Caco-2 (cell line): ENCODE results near the gene NCEH1. TPM values are rescaled to one million over a fixed set of nuclear protein-coding genes. Genes with fewer than 3 reads are reported as not detected.

Source experiments
- BruUV-seq: library from RNA; stranded (reverse); fragments of 400-500 nt; replicated peaks from 2 replicates; lab custom pipeline; 2021; lab: Mats Ljungman, UMichigan
- CTCF ChIA-PET: fragments of 300-600 bp; sonication (Branson Sonifier 250); formaldehyde crosslinking; loops from one replicate; lab custom pipeline; 2022; ENCODE audit warnings: antibody characterized with exemption; lab: Charles Lee
- POLR2A ChIA-PET: fragments of 300-600 bp; sonication (Branson Sonifier 250); formaldehyde crosslinking; loops from one replicate; lab custom pipeline; 2022; ENCODE audit warnings: antibody characterized with exemption; lab: Charles Lee
- DNase-seq, 2 experiments: peaks; one replicate each; pipeline versions ENCODE4 v3.0.0 to v3.0.0-alpha.2; 2020 to 2022
- H3K27me3 ChIP-seq: replicated peaks from 2 replicates; pipeline ENCODE4 v1.6.0; 2011; ENCODE audit warnings: low read length; ENCODE audit not compliant: control insufficient read depth, insufficient read depth
- H3K36me3 ChIP-seq: 2 replicates; pipeline ENCODE4 v1.5.1; 2011; ENCODE audit warnings: low read length; ENCODE audit not compliant: control insufficient read depth, insufficient read depth
- H3K4me1 ChIP-seq: fragments of 250-450 bp; sonication (Bioruptor Pico); 2 replicates; pipeline ENCODE4 v1.5.1; 2020; ENCODE audit warnings: mild to moderate bottlenecking
- H3K4me3 ChIP-seq: 2 replicates; pipeline ENCODE4 v1.5.1; 2011; ENCODE audit warnings: low read depth, mild to moderate bottlenecking, control low read depth, low read length
- H3K9me3 ChIP-seq: fragments of 250-450 bp; sonication (Bioruptor Pico); 2 replicates; pipeline ENCODE4 v1.5.1; 2020; ENCODE audit warnings: mild to moderate bottlenecking, moderate library complexity
- H3K27ac Mint-ChIP-seq: one replicate; pipeline ENCODE4 v1.8.0; 2022; ENCODE audit warnings: mixed read lengths; ENCODE audit not compliant: unreplicated experiment
- H3K27me3 Mint-ChIP-seq: one replicate; pipeline ENCODE4 v1.8.0; 2022; ENCODE audit warnings: mixed read lengths; ENCODE audit not compliant: insufficient read depth, unreplicated experiment
- H3K36me3 Mint-ChIP-seq: one replicate; pipeline ENCODE4 v1.8.0; 2022; ENCODE audit warnings: mild to moderate bottlenecking, mixed read lengths; ENCODE audit not compliant: insufficient read depth, unreplicated experiment
- H3K4me1 Mint-ChIP-seq: one replicate; pipeline ENCODE4 v1.8.0; 2022; ENCODE audit warnings: low read depth, mixed read lengths; ENCODE audit not compliant: unreplicated experiment
- H3K4me3 Mint-ChIP-seq: one replicate; pipeline ENCODE4 v1.8.0; 2022; ENCODE audit warnings: mild to moderate bottlenecking, moderate library complexity, mixed read lengths; ENCODE audit not compliant: unreplicated experiment
- H3K9me3 Mint-ChIP-seq: one replicate; pipeline ENCODE4 v1.8.0; 2022; ENCODE audit warnings: mixed read lengths; ENCODE audit not compliant: unreplicated experiment
- CTCF ChIP-seq, 2 experiments: fragments of 200-600 bp in 1 of 2; IDR thresholded peaks; 1 replicate in 1 of 2; 2 replicates in 1 of 2; pipeline versions ENCODE4 v1.5.1 to v1.8.0; 2011 to 2022; ENCODE audit warnings: antibody characterized with exemption in 1 of 2, control low read depth in 1 of 2, inconsistent platforms in 1 of 2, low read depth in 1 of 2, low read length in 1 of 2, mild to moderate bottlenecking in 1 of 2, moderate library complexity in 1 of 2; ENCODE audit not compliant: insufficient read depth in 1 of 2, severe bottlenecking in 1 of 2, unreplicated experiment in 1 of 2
- intact Hi-C: fragments of 100-400 bp; cut with micrococcal nuclease; formaldehyde crosslinking; loops from one replicate; pipeline ENCODE4 v1.10.0; 2022; ENCODE audit not compliant: unreplicated experiment
- total RNA-seq: library from RNA; stranded (reverse); gene quantifications from 2 replicates; pipeline ENCODE4 v1.2.3, GENCODE V29; 2022

Gene NCEH1
- total RNA-seq, 1 experiment from 2014 or later = 10.1 TPM

DNA sequence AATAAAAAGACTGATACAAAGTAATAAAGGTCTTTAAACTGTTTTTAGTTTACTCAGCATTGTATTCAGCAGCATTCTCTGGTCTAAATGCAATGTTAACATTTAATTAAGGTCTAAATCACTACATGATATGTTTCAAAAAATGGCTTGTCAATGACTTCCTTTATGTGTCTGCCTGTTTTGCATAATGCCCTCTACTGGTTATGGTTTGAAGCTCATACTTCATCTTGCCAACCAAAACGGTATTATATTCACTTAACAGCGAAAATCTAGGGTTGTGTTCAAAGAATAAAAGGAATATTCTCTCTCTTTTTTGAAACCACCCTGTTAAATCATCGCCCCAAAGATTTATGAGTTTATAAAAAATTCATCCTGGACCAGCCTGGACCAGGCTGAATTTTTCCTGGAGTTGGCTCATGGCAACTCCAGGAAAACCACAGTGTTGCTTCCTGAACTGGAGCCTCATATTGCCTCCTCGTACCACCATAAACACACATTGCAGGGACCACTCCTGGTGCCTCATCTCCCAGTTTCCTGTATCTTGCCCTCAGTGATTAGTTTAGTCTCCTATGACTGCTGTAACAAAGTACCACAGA is 6.7 kb upstream of the NCEH1 start:
- peaks cover 7% of the 10 kb centered on the region for H3K4me1 Mint-ChIP-seq

GRCh38 chr3:172716476-172716875 is 5.6 kb upstream of the NCEH1 start:
- no TSS peak for BruUV-seq
- H3K9me3 Mint-ChIP-seq = peaks cover 12% of the 10 kb centered on the region
- H3K4me1 ChIP-seq = peaks cover 6% of the 10 kb centered on the region; the same call in 1 of the 2 replicates
- peaks cover 1% of the 10 kb centered on the region for H3K4me1 Mint-ChIP-seq
- H3K4me3 Mint-ChIP-seq = no peak overlapping the region
- H3K4me3 ChIP-seq = no peak overlapping the region
- no peaks in the 10 kb centered on the region for H3K27me3 ChIP-seq
- TF ChIP-seq CTCF (IDR thresholded peaks at IDR 0.05; ENCODE audit: insufficient read depth in 1 of 2, low read depth in 1 of 2, low read length in 1 of 2, severe bottlenecking in 1 of 2, unreplicated experiment in 1 of 2) = no peak
- ChIA-PET CTCF (no interaction called here), POLR2A (no interaction called here)
- H3K27ac Mint-ChIP-seq = no peak overlapping the region
- DNase-seq = no peak
- intact Hi-C loops = no loop called here
- peaks cover 5% of the 10 kb centered on the region for H3K36me3 Mint-ChIP-seq
- no peaks in the 10 kb centered on the region for H3K36me3 ChIP-seq
- H3K9me3 ChIP-seq = no peaks in the 10 kb centered on the region
- no peaks in the 10 kb centered on the region for H3K27me3 Mint-ChIP-seq

More for the DNA sequence above, 6.7 kb upstream of the NCEH1 start:
- POLR2A ChIA-PET = no interaction called here
- Mint-ChIP-seq H3K27ac (no peak overlapping the region), H3K36me3 (peaks cover 5% of the 10 kb centered on the region), H3K4me3 (no peak overlapping the region), H3K9me3 (peaks cover 12% of the 10 kb centered on the region), H3K27me3 (no peaks in the 10 kb centered on the region)
- intact Hi-C loops = no loop called here
- CTCF ChIA-PET = interaction anchor here (0.7 to 1.0 kb wide), 3 partner anchors 44 to 256 kb away, joined by 3 to 4 read pairs (median 3); no protein-coding TSS in a partner anchor
- Histone ChIP-seq H3K9me3 (no peaks in the 10 kb centered on the region), H3K4me3 (no peak overlapping the region), H3K36me3 (no peaks in the 10 kb centered on the region), H3K4me1 (no peaks in the 10 kb centered on the region), H3K27me3 (no peaks in the 10 kb centered on the region)
- no peak for DNase-seq
- BruUV-seq = no TSS peak
- peak in 1 of 2 experiments; percentile 21 for TF ChIP-seq CTCF (IDR thresholded peaks at IDR 0.05; ENCODE audit: insufficient read depth in 1 of 2, low read depth in 1 of 2, low read length in 1 of 2, severe bottlenecking in 1 of 2, unreplicated experiment in 1 of 2)

DNA sequence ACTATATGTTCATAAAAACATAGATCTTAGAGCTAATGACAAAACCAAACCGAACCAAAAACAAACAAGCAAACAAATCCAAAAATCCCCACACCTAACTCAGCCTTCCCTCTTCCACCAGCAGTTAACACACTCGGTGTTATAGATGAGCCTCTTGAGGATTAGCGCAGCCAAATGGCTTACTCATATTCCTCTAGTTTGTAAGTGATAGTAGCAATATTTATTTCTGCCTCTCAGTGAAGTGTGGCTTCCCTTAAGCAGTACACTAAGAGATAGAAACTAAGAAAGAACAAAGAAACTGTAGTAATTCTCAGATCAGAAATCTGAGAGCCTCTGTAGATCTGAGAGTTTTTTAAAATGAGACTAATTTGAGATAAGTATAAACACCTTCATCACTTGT is 2.4 kb upstream of the NCEH1 start:
- H3K4me1 ChIP-seq = peaks cover 21% of the 10 kb centered on the region
- Mint-ChIP-seq H3K4me3 (no peak overlapping the region), H3K36me3 (peaks cover 14% of the 10 kb centered on the region), H3K4me1 (peaks cover 15% of the 10 kb centered on the region), H3K27me3 (no peaks in the 10 kb centered on the region), H3K9me3 (no peaks in the 10 kb centered on the region), H3K27ac (no peak overlapping the region)
- no peak for DNase-seq
- no TSS peak for BruUV-seq
- H3K4me3 ChIP-seq = no peak overlapping the region
- ChIA-PET POLR2A (no interaction called here), CTCF (interaction anchor here (0.6 kb wide), 1 partner anchor 46 kb away, joined by 8 read pairs; no protein-coding TSS in a partner anchor)
- no peaks in the 10 kb centered on the region for H3K36me3 ChIP-seq
- no peaks in the 10 kb centered on the region for H3K27me3 ChIP-seq
- no peaks in the 10 kb centered on the region for H3K9me3 ChIP-seq
- TF ChIP-seq CTCF (IDR thresholded peaks at IDR 0.05; ENCODE audit: insufficient read depth in 1 of 2, low read depth in 1 of 2, low read length in 1 of 2, severe bottlenecking in 1 of 2, unreplicated experiment in 1 of 2) = no peak
- intact Hi-C loops = no loop called here
